Lower leg skin (tissue), 4 donors: Measurements from ENCODE around the gene MX1. TPM values are rescaled to one million over a fixed set of nuclear protein-coding genes. Genes with fewer than 3 reads are reported as not detected.

Experiments
- DNase-seq, 2 donors: peaks; one replicate each; pipeline ENCODE4 v3.0.0-alpha.2; 2019; ENCODE audit warnings: low spot score in 2 of 2
- H3K4me3 ChIP-seq: fragments of 200-600 bp; sonication (generic); 2 replicates; pipeline ENCODE4 v1.5.1; 2017; ENCODE audit warnings: mild to moderate bottlenecking, low read depth; ENCODE audit not compliant: poor library complexity, severe bottlenecking
- CTCF ChIP-seq, 3 donors: fragments of 450-650 bp; IDR thresholded peaks; one replicate each; pipeline ENCODE4 v1.5.1; 2016; ENCODE audit warnings: antibody characterized with exemption in 3 of 3, mild to moderate bottlenecking in 3 of 3, moderate library complexity in 2 of 3
- POLR2A ChIP-seq, 2 donors: fragments of 450-650 bp; IDR thresholded peaks; one replicate each; pipeline ENCODE4 v1.6.1; 2016 to 2017; ENCODE audit warnings: antibody characterized with exemption in 2 of 2, mild to moderate bottlenecking in 1 of 2, moderate library complexity in 1 of 2
- WGBS, 2 donors: methylation state at CpG; one replicate each; pipeline ENCODE4 v1.1.5; 2018; 5-methylcytosine and 5-hydroxymethylcytosine counted together
- intact Hi-C: fragments of 100-400 bp; cut with DNase I; formaldehyde crosslinking; loops from one replicate; pipeline ENCODE4 v1.15.0; 2023; ENCODE audit warnings: low total_unique reads
- total RNA-seq, 4 donors: library from RNA; depleted of rRNA; stranded (reverse); fragments of >200 nt; gene quantifications; one replicate each; pipeline ENCODE4 v1.1.0, GENCODE V29; 2016

MX1 gene
- total RNA-seq, 4 donors from 2014 or later: 3.3 to 15.1 (median 9.1) TPM

GRCh38 chr21:41402796-41403195, 23.2 kb upstream of the MX1 start:
- TF ChIP-seq POLR2A (IDR thresholded peaks at IDR 0.05): no peak
- no peak for TF ChIP-seq CTCF (IDR thresholded peaks at IDR 0.05)
- WGBS, 2 donors: 94 to 96% methylated on average over 9 to 10 of the region's 10 CpGs
- intact Hi-C loops: no loop called here
- no peak overlapping the region for H3K4me3 ChIP-seq
- peak in 1 of 2 donors; percentile 85 for DNase-seq

DNA sequence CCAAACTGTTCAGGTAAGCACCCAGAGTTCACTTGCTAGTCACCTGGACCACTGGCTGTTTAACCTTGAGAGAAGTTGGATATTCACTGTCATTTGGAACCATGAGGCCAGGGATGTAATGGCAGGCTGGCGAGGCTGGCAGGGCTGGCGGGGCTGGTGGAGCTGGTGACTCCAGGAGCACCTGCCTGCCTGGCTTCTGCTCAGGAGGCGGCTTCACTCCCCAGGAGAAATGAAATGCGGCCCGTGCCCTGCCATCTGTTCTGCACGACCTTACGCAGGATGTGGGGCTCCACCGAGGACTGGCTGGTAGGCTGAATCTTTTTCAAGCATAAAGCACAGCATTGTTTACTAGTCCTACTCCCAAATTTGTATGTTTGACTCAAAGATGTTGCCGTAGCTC, 22.7 kb upstream of the MX1 start:
- TF ChIP-seq CTCF (IDR thresholded peaks at IDR 0.05) (no peak), POLR2A (IDR thresholded peaks at IDR 0.05) (no peak)
- peak in 1 of 2 donors; percentile 46 for DNase-seq
- intact Hi-C loops: no loop called here
- no peak overlapping the region for H3K4me3 ChIP-seq
- 90 to 91% methylated on average over 6 to 9 of the region's 9 CpGs for WGBS, 2 donors

- peak in 1 of 2 donors; percentile 82 for DNase-seq
These were observed 22.1 kb upstream of the MX1 start for GRCh38 chr21:41403966-41404365.

GRCh38 chr21:41405321-41405720, 20.7 kb upstream of the MX1 start:
- TF ChIP-seq CTCF (IDR thresholded peaks at IDR 0.05): no peak
- TF ChIP-seq POLR2A (IDR thresholded peaks at IDR 0.05): no peak
- WGBS, 2 donors: 94 to 99% methylated on average over 4 of the region's 4 CpGs
- H3K4me3 ChIP-seq: no peak overlapping the region
- peak in 1 of 2 donors; percentile 28 for DNase-seq
- intact Hi-C loops: no loop called here

More at GRCh38 chr21:41403966-41404365, 22.1 kb upstream of the MX1 start:
- WGBS, 2 donors: 93 to 94% methylated on average over 8 to 10 of the region's 10 CpGs
- intact Hi-C loops: no loop called here
- no peak overlapping the region for H3K4me3 ChIP-seq
- no peak for TF ChIP-seq CTCF (IDR thresholded peaks at IDR 0.05)
- TF ChIP-seq POLR2A (IDR thresholded peaks at IDR 0.05): no peak

DNA sequence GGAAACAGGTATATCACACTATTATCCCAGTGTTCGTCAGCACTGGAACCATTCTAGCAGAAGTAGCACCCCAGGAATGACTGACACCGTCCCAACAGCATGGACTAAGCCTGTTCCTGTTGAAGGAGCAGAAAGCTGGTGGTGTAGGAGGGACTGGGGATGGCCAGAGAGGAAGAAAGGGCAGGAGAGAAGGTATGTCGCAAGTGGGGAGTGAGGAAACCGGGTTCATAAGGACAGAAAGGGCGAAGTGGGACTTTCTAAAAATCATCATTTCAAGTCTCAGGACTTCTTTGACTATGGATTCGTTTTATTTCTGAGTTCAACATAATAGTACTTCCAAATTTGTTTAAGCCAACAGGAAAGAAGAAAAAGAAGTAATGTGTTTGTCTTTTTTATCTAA, 19.7 kb upstream of the MX1 start:
- DNase-seq: peak in 1 of 2 donors; percentile 23
- intact Hi-C loops: no loop called here
- no peak overlapping the region for H3K4me3 ChIP-seq
- TF ChIP-seq POLR2A (IDR thresholded peaks at IDR 0.05) (no peak), CTCF (IDR thresholded peaks at IDR 0.05) (no peak)
- 88% methylated on average over 6 of the region's 6 CpGs for WGBS, 2 donors
